Gastrocnemius medialis (tissue), 4 donors: ENCODE measurements around the gene HIP1. TPM values are rescaled to one million over a fixed set of nuclear protein-coding genes. Genes with fewer than 3 reads are reported as not detected.
"Not testable (repeated sequence)": the region's sequence is repeated elsewhere in the genome, so short reads cannot be mapped to it uniquely, and the experiment has no call there.

Source experiments
- ATAC-seq, 2 donors: fragments of 150-250 bp; one replicate each; pipeline ENCODE4 v1.9.1; 2016
- DNase-seq, 2 donors: peaks; one replicate each; pipeline ENCODE4 v3.0.0-alpha.2; 2019
- H3K27ac ChIP-seq, 4 donors: fragments of 200-600 bp; sonication (generic); 1 replicate in 1 of 4; 2 replicates in 3 of 4; pipeline ENCODE4 v1.5.1; 2016 to 2018; ENCODE audit warnings: mild to moderate bottlenecking in 2 of 4, moderate library complexity in 1 of 4
- H3K27me3 ChIP-seq, 3 donors: fragments of 200-600 bp; sonication (generic) in 2 of 3; 1 replicate in 1 of 3; 2 replicates in 2 of 3; pipeline versions ENCODE4 v1.5.1 to v1.6.0; 2016 to 2019; ENCODE audit warnings: mild to moderate bottlenecking in 1 of 3, moderate library complexity in 1 of 3
- H3K36me3 ChIP-seq, 2 donors: fragments of 200-600 bp; sonication (generic) in 1 of 2; one replicate each; pipeline ENCODE4 v1.5.1; 2017 to 2018
- H3K4me1 ChIP-seq, 2 donors: fragments of 200-600 bp; sonication (generic) in 1 of 2; one replicate each; pipeline ENCODE4 v1.5.1; 2016 to 2017; ENCODE audit warnings: mild to moderate bottlenecking in 2 of 2
- H3K4me3 ChIP-seq, 4 donors: fragments of 200-600 bp; sonication (generic) in 3 of 4; 1 replicate in 1 of 4; 2 replicates in 3 of 4; pipeline ENCODE4 v1.5.1; 2016 to 2019; ENCODE audit warnings: mild to moderate bottlenecking in 2 of 4
- H3K9me3 ChIP-seq, 3 donors: fragments of 200-600 bp; sonication (generic) in 2 of 3; 1 replicate in 1 of 3; 2 replicates in 2 of 3; pipeline ENCODE4 v1.5.1; 2016 to 2019
- CTCF ChIP-seq, 5 experiments: fragments of 450-650 bp in 3 of 5; fragments of 200-600 bp in 2 of 5; sonication (generic) in 2 of 5; IDR thresholded peaks in 4 of 5; conservative IDR thresholded peaks in 1 of 5; 1 replicate in 4 of 5; 2 replicates in 1 of 5; pipeline ENCODE4 v1.5.1; 2016 to 2019; ENCODE audit warnings: antibody characterized with exemption in 5 of 5, mild to moderate bottlenecking in 3 of 5, moderate library complexity in 3 of 5
- POLR2A ChIP-seq, 2 donors: fragments of 450-650 bp; IDR thresholded peaks; one replicate each; pipeline ENCODE4 v1.6.1; 2017; ENCODE audit warnings: antibody characterized with exemption in 2 of 2, mild to moderate bottlenecking in 2 of 2, moderate library complexity in 2 of 2
- in situ Hi-C, 4 donors: fragments of 200-750 bp; cut with MboI; loops; one replicate each; pipeline versions ENCODE4 v1.15.0 to v1.8.0; 2017; ENCODE audit warnings: low sequenced_read_pairs in 4 of 4
- intact Hi-C: fragments of 100-400 bp; cut with DNase I; formaldehyde crosslinking; loops from one replicate; pipeline ENCODE4 v1.15.1; 2023; ENCODE audit warnings: low total_unique reads
- total RNA-seq, 4 donors: library from RNA; depleted of rRNA; stranded (reverse); fragments of >200 nt; gene quantifications; one replicate each; pipeline versions ENCODE4 v1.1.0 to v1.2.3, GENCODE V29; 2016

The HIP1 gene
- 10 to 100 TPM in 1 of 4 donors, 1 to 10 TPM in 3; 5.8 to 11.1 (median 7.9) TPM for total RNA-seq

DNA sequence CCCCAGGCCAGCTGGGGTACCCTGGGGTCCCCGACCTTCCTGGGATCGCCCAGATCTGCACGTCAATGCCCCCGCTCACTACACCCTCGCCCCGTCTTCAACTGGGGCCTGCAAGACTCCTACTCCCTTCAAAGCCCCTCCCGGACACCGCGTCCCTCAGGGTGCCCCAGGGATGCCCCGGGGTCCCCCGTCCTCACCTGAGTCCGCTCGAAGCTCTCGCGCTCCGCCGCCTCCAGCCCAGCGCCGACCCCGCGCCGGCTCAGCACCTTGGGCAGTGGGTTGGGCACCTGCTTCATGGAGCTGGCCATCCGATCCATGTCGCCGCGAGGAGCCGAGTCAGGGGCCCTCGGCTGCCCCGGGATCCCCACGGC, at the start of gene HIP1:
HIP1 (minus strand) TSS at position 338 of the 371 bp plus-strand sequence; CDS start at position 317, 21 bp downstream.
- H3K4me3 ChIP-seq = peak within 1 kb of the TSS; percentile 87 to 97 (median 96)
- DNase-seq = no peak
- intact Hi-C loops = no loop called here

GRCh38 chr7:75788154-75788847, 49.6 kb upstream of the HIP1 start:
- H3K4me3 ChIP-seq, H3K27ac ChIP-seq, H3K27me3 ChIP-seq, DNase-seq, intact Hi-C loops, H3K36me3 ChIP-seq, ATAC-seq, H3K4me1 ChIP-seq, H3K9me3 ChIP-seq, in situ Hi-C loops: not testable (repeated sequence)

More for the DNA sequence above, at the start of gene HIP1:
- peak in 1 of 2 donors; percentile 14 for TF ChIP-seq POLR2A (IDR thresholded peaks at IDR 0.05)
- TF ChIP-seq CTCF (IDR thresholded peaks at IDR 0.05 in 4 of 5, conservative IDR thresholded peaks at IDR 0.05 in 1 of 5) = no peak
- Histone ChIP-seq H3K27ac (peak within 1 kb of the TSS; percentile 81 to 87 (median 84)), H3K9me3 (no peaks in the 10 kb centered on the region), H3K27me3 (no peaks in the 10 kb centered on the region), H3K36me3 (no peaks in the 10 kb centered on the region), H3K4me1 (peaks cover 4 to 5% of the 10 kb centered on the region in 2 donors)
- in situ Hi-C loops = loop anchor here (25.0 kb wide), 3 partner anchors 101 to 299 kb away; partner anchors contain the start of genes MDH2 (in 3 of the 4) and STYXL1 (in 3 of the 4)
- ATAC-seq = peak; percentile 6 to 21

DNA sequence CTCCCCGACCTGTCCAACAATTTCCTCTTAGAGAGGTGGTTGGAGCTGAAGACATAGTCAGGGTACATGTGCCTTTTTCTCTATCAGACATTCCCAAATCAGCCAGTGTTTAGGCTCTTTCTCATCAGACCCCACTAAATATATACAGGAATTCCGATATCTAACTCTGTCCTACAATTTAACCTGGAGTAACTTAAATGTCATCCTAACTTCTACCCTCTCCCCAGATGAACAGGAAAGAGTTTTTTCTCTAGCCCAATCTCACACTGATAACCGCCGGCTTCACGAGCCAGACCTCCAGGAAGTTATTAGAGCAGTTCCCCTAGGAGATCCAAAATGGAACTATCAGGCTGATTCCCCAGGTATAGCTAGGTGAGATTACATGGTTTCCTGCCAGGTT, 44.3 kb upstream of the HIP1 start:
- H3K9me3 ChIP-seq, H3K36me3 ChIP-seq, H3K4me3 ChIP-seq, in situ Hi-C loops, H3K27ac ChIP-seq, H3K27me3 ChIP-seq, intact Hi-C loops, H3K4me1 ChIP-seq, ATAC-seq, DNase-seq: not testable (repeated sequence)

DNA sequence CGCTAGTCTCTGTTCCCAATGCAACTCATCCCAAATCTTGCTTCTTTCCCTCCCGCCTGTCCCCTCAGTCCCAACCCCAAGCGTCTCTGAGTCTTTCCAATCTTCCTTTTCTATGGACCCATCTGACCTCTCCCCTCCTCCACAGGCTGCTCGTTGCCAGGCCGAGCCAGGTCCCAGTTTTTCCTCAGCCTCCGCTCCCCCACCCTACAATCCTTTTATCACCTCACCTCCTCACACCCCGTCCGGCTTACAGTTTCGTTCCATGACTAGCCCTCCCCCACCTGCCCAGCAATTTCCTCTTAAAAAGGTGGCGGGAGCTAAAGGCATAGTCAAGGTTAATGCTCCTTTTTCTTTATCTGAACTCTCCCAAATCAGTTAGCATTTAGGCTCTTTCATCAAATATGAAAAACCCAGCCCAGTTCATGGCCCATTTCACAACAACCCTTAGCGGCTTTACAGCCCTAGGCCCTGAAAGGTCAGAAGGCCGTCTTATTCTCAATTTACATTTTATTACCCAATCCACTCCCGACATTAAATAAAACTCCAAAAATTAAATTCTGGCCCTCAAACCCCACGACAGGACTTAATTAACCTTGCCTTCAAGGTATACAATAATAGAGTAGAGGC, 42.0 kb upstream of the HIP1 start:
- ATAC-seq, H3K4me1 ChIP-seq, H3K4me3 ChIP-seq, H3K9me3 ChIP-seq, H3K36me3 ChIP-seq, H3K27me3 ChIP-seq, intact Hi-C loops, DNase-seq, in situ Hi-C loops, H3K27ac ChIP-seq: not testable (repeated sequence)

GRCh38 chr7:75779516-75779915, 40.8 kb upstream of the HIP1 start:
- H3K4me3 ChIP-seq, H3K4me1 ChIP-seq, intact Hi-C loops, in situ Hi-C loops, H3K27me3 ChIP-seq, ATAC-seq, H3K36me3 ChIP-seq, DNase-seq, H3K27ac ChIP-seq, H3K9me3 ChIP-seq: not testable (repeated sequence)

- H3K27me3 ChIP-seq, DNase-seq, intact Hi-C loops, ATAC-seq, H3K4me3 ChIP-seq, H3K4me1 ChIP-seq, H3K9me3 ChIP-seq, H3K27ac ChIP-seq, in situ Hi-C loops, H3K36me3 ChIP-seq: not testable (repeated sequence)
Observed at GRCh38 chr7:75779035-75779434, 40.3 kb upstream of the HIP1 start.

GRCh38 chr7:75776295-75776971, 37.7 kb upstream of the HIP1 start:
- Histone ChIP-seq H3K4me3 (no peak overlapping the region), H3K36me3 (no peaks in the 10 kb centered on the region), H3K9me3 (no peaks in the 10 kb centered on the region), H3K27ac (no peak overlapping the region), H3K27me3 (no peaks in the 10 kb centered on the region), H3K4me1 (no peaks in the 10 kb centered on the region)
- no peak for DNase-seq
- no peak for TF ChIP-seq POLR2A (IDR thresholded peaks at IDR 0.05)
- no peak for TF ChIP-seq CTCF (IDR thresholded peaks at IDR 0.05 in 4 of 5, conservative IDR thresholded peaks at IDR 0.05 in 1 of 5)
- intact Hi-C loops = no loop called here
- ATAC-seq = no peak
- in situ Hi-C loops = no loop called here

DNA sequence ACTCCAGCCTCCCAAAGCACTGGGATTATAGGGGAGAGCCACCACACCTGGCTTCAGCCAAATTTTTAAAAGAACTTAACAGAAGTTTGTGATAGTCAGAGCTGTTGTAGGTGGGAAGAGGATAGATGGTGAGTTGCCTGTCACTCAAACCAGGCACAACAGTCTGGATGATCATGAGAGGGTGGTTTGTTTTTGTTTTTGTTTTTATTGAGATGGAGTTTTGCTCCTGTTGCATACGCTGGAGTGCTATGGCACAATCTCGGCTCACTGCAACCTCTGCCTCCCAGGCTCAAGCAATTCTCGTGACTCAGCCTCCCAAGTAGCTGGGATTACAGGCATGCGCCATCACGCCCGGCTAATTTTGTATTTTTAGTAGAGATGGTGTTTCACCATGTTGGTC, 35.2 kb upstream of the HIP1 start:
- H3K36me3 ChIP-seq, ATAC-seq, H3K4me3 ChIP-seq, intact Hi-C loops, H3K4me1 ChIP-seq, H3K27me3 ChIP-seq, DNase-seq, H3K9me3 ChIP-seq, H3K27ac ChIP-seq: not testable (repeated sequence)
- in situ Hi-C loops = loop anchor here in 1 of 4 donors (25.0 kb wide), 1 partner anchor 712 kb away; the partner anchor contains the start of gene RCC1L
